Measurements from ENCODE around the gene OR8U1.
"Not testable (repeated sequence)": the region's sequence is repeated elsewhere in the genome, so short reads cannot be mapped to it uniquely, and the experiment has no call there.

Gene OR8U1

DNA sequence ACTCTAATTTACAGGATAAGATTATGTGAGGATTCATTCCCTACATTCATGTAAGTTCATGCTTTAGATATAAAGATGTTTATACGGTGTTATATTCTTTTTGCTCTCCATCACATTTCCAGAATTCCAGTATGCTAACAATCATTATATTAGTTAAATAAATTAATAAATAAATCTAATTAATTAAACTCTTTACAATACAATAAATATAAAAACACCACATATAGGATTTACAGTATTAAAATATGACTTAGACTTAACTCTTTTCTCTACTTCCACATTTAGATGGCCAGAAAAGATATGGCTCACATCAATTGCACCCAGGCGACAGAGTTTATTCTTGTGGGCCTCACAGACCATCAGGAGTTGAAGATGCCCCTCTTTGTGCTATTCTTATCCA, at the start of gene OR8U1:
TSS of gene OR8U1 (plus strand) at position 301 of the 400 bp plus-strand sequence. CDS start at position 301, 0 bp downstream.
- no peak for DNase-seq (ENCODE audit: low spot score)

DNA sequence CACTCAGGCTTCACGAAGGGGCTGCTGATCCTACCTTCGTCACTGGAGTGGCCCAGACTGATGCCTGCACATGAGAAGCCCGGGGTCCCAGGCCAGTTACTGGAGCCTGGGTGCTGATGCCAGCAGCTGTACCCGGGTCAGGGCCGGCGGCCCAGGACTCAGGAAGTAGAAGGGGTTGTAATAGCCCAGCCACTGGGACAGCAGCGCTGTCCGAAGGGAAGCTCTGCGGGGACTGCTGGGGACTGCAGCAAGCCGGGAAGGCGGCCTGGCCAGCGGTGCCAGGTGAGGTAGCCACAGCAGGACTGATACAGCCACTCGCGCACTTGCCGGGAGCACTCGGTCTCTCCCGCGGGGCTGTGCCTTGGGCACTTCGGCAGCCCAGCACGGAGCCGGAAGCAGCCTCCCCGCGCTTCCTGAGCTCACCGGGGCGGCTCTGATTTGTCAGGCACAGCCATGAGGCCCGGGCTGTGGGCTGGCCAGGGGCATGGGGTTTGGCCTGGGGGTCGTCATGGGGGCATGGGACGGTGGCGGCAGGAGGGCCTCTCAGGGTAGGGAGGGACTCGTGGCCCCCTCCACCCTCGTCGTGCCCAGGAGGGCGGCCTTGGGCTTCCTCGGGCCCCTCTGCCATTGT, 43.4 kb upstream of the OR8U1 start:
- DNase-seq (ENCODE audit: low spot score) = no peak

DNA sequence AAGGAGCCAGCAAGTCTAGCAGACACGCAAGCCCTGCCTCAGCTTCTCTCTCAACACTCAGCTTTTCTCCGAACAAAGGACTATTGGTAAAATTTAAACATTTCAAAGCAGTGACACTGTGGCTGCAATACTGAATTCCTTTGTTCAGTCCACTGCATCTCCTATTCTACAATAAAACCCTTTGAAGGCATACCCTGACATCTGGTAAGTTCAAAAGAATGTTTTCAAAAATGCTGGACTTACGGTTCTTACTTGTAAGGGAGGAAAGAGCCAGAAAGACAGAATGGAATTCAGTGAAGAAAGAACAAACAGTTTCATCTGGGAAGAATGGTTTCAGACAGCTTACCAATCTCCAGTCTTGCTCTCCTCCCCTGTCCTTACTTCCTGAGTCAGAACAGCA, 42.3 kb upstream of the OR8U1 start:
- DNase-seq (ENCODE audit: low spot score) = no peak

DNA sequence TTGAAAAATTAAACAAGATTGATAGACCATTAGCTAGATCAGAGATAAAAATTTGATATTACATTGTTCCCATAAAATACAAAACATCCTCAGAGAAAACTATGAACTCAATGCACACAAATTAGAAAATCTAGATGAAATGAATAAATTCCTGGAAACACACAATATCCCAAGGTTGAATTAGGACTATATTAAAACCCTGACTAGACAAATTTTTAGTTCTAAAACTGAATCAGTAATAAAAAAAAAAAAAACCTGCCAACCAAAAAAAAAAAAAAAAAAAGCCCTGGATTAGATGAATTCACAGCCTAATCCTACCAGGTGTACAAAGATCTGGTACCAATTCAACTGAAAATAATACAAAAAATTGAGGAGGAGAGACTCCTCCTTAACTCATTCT, 35.1 kb upstream of the OR8U1 start:
- DNase-seq (ENCODE audit: low spot score) = no peak

DNA sequence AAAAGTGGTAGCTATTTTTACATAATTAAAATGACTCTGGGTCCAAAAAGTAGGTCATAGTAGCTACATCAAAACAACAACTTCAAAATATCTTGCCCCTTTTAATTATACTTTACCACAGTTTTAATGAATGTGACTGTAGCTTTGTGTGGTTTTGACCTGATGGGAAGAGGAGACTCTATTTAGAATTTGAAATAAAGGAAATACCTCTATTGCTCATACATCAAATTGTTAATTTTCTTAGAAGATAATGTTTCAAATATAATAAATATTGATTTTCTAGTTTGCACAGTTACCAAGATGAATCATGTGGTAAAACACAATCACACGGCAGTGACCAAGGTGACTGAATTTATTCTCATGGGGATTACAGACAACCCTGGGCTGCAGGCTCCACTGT, 29.7 kb upstream of the OR8U1 start, which contains the start of gene OR8K1:
TSS of gene OR8K1 (plus strand) at position 301 of the 400 bp plus-strand sequence. CDS start at position 301, 0 bp downstream.
- DNase-seq (ENCODE audit: low spot score) = no peak

DNA sequence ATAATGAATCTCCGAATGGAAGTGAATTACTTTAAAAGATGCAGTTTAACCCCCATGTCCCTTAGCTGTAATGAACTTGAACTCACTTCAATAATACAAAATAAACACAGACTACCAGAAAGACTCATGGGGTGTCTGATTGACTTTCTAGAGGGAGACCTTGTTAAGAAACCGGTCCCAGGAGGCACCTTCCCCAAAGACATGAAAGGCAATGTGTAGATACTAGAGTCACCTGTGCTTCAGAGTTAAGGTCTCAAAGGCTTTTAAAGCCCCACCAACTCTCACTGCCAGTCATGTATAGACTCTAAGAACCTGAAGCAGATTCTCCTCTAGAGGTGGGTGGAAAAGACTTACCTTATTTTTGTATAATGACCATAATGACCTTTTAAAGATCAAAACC, 21.4 kb upstream of the OR8U1 start, which contains the start of gene OR8J1:
TSS of gene OR8J1 (plus strand) at position 301 of the 400 bp plus-strand sequence. CDS start 5,956 bp downstream, outside the sequence.
- no peak for DNase-seq (ENCODE audit: low spot score)

DNA sequence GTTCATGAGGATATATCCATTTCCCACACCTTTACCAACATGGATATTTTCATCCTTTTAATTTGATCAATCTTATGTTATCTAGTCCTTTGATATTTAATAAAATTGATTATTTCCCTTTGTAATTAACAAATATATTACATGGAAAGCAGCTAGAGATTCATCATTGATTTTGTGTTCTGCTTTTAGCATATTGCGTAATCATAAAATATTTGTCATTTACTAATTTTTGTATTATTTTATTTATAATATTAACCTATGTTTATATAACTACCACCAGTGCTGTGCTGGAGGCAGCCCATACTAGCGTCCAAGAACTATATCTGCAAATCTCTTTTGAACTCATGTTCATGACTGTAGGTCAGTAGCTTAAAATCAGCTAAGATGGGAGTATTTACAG, 4.7 kb downstream of the OR8U1 start:
- DNase-seq (ENCODE audit: low spot score) = no peak

DNA sequence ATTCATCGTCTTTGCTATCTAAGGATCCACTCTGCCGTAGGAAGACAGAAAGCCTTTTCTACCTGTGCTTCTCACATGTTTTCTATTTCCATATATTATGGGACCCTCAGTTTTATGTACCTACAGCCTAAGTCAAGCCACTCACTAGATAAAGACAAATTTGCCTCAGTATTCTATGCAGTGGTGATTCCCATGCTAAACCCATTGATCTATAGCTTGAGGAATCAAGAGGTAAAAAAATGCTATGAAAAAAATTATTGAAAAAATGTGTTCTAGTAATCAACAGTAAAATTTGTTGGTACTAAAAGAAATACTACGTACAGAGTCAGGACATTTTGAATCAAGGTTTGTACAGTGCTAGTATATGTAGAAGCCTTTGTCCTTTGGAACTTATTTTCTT, 19.0 kb downstream of the OR8U1 start:
- DNase-seq (ENCODE audit: low spot score) = no peak

DNA sequence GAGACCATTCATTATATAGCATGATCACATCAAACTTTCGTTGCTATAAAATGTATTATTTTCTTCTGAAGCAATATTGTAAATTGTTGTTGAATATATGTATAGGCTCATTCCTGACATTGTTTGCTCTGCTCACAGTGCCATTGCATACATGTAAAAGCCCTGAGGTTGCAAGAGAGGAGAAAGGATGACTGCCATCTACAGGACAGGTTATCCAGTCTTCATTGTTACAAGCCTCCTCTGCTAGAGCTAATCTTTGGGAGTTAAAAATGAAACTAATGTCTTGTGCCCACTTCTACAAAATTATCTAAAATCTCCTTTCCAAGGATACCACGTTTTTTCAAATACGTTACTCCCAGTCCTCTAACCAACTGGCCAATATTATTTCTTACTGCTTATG, 20.6 kb downstream of the OR8U1 start:
- no peak for DNase-seq (ENCODE audit: low spot score)

DNA sequence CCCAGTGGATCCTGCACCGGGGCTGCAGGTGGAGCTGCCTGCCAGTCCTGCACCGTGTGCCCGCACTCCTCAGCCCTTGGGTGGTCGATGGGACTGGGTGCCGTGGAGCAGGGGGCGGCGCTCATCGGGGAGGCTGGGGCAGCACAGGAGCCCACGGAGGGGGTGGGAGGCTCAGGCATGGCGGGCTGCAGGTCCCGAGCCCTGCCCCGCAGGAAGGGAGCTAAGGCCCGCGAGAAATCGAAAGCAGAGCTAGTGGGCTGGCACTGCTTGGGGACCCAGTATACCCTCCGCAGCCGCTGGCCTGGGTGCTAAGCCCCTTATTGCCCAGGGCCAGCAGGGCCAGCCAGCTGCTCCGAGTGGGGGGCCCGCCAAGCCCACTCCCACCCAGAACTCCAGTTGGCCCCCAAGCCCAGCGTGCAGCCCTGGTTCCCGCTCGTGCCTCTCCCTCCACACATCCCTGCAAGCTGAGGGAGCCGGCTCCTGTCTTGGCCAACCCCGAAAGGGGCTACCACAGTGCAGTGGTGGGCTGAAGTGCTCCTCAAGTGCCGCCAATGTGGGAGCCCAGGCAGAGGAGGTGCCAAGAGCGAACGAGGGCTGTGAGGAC, 26.5 kb downstream of the OR8U1 start:
- DNase-seq (ENCODE audit: low spot score) = not testable (repeated sequence)

DNA sequence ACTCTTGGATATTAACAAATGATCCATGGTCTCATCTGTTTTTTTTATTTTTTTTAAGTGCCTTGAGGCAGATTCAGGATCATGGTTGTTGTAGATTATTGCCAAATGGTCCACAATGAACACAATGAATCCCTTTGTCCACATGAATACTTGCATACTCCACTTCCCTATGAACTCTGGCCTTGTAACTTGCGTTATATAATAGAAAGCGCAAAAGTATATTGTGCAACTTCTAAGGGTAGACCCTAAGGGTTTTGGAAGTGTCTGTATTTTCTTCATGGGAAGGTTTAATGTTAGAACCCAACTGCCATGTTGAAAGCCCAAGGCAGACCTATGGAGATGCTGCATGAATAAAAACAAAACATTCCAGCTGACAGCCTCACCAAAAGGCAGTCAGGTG, 29.0 kb downstream of the OR8U1 start:
- DNase-seq (ENCODE audit: low spot score) = no peak

DNA sequence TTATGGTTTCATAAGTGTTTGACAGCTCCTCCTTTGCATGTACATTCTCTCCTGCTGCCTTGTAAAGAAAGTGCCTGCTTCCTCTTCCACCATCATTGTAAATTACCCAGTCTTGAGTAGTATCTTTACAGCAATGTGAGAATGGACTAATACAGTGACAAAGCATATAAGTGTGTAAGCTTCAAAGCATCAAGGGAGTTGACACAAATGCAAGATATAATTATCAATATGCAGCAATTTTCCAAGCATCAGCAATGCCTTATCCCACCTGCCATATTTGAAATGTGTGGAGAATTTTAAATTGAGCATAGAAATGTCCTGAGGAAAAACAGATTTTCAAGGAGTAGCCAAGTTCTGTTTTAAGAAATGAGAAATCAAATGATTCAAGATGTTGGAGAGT, 35.4 kb downstream of the OR8U1 start:
- DNase-seq (ENCODE audit: low spot score) = no peak

DNA sequence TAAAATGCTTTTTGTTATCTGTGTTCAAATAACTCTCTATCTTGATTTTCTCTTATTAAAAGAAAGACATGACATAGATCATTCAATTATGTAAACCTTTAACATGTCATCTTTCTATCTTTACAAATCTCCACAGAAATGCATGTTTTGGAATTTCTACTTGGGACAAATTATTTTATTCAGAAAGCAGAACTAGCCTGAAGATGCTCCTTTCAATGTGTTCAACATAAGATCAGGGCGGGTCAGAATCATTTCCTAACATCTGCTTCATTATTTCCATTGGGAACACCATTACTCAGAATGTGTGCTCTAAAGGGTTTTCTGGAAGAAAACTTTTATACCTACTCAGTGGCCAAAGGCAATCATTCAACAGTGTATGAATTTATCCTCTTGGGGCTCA, 37.0 kb downstream of the OR8U1 start, which contains the start of gene OR5AL1:
TSS of gene OR5AL1 (plus strand) at position 301 of the 400 bp plus-strand sequence.
- no peak for DNase-seq (ENCODE audit: low spot score)

Data from AG08395 (cell line).